Endothelial cell of hepatic sinusoid (primary cell): ENCODE data around the gene ASS1.
"Not testable (repeated sequence)": the region's sequence is repeated elsewhere in the genome, so short reads cannot be mapped to it uniquely, and the experiment has no call there.

Experiments
- in situ Hi-C: cut with HindIII; loops from 2 replicates; pipeline ENCODE4 v1.10.0; 2017; ENCODE audit warnings: low sequenced_read_pairs

ASS1 gene

DNA sequence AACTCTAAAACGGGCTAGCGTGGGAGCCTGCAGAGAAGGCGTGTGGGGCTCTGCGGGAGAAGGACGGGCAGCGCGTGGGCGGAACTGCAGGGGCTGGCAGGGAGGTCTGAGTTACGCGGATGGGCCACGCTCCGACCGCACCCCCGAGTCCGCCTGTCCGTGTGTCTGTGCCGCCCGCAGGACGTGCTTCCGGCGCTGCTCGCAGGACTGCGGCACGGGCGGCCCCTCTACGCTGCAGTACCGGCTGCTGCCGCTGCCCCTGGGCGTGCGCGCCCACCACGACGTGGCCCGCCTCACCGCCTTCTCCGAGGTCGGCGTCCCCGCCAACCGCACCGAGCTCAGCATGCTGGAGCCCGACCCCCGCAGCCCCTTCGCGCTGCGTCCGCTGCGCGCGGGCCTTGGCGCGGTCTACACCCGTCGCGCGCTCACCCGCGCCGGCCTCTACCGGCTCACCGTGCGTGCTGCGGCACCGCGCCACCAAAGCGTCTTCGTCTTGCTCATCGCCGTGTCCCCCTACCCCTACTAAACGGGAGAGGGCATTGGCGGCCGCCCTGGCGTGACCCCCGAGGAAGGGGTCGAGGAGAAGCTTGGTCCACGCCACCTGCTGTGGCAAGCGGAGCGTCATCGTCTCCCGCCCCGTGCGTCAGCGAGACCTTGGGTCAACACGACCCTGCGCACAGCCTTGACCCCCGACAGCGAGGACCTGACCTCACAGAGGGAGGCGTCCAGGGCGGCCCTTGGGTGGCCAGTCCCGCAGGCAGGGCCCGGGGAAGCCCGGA, 11.4 kb upstream of the ASS1 start:
- in situ Hi-C loops = no loop called here

DNA sequence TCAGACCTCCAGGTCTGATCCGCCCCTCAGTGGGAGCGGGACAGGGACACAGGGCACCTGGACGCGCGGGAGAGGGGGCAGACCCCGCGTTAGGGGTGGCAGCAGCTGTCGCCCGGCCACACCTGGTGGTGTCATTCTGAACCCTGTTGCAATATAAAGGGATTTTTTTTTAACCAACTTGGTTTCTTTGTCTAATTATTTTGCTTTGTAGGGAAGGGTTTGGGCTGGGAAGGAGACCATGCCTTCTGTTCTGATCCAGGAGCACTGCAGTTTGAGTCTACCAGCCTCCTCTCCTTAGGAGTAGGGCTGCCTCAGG, 10.9 kb upstream of the ASS1 start:
- in situ Hi-C loops = no loop called here

DNA sequence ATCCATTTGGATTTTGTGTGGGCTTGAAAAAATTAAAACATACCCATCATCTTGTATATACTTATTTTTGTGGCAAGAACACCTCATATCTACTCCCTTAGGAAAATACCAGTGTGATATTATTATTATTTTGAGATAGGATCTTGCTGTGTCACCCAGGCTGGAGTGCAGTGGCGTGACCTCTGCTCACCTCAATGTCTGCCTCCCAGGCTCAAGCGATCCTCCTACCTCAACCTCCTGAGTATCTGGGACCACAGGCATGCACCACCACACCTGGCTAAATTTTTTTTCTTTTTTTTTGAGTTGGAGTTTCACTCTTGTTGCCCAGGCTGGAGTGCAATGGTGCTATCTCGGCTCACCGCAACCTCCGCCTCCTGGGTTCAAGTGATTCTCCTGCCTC, 10.1 kb upstream of the ASS1 start:
- in situ Hi-C loops = not testable (repeated sequence)

DNA sequence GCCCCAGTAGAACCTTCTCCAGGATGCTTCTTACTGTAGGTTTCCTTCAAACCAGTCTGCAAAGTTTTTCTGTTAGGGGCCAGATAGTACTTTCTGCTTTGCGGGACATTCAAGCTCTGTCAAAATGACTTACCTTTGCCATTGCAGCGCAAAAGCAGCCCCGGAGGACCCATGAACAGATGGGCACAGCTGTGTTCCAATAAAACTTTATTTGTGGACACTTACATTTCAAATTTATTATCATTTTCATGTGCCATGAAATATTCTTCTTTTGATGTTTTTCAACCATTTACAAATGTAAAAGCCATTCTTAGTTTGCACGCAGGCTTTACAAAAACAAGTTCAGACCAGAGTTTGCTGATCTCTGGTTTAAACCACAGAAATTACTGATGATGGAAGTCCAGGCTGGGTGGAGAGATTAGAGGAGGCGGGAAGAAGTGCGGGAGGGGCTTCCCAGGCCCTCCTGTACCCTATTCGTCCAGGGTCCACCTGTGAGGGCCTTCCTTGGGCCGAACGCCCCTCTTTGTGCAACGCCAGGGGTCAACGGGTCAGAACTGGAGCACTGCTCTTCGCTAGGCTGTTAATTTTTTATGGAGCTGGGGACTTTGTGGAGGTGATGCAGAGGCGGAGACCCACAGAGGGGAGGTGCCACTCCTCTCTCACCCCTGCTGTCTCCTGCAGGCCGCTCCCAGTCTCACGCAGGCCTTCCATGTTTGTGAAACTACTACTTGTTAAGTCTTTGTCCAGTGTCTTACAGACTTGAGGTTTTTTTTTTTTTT, 7.6 kb upstream of the ASS1 start:
- in situ Hi-C loops = no loop called here

DNA sequence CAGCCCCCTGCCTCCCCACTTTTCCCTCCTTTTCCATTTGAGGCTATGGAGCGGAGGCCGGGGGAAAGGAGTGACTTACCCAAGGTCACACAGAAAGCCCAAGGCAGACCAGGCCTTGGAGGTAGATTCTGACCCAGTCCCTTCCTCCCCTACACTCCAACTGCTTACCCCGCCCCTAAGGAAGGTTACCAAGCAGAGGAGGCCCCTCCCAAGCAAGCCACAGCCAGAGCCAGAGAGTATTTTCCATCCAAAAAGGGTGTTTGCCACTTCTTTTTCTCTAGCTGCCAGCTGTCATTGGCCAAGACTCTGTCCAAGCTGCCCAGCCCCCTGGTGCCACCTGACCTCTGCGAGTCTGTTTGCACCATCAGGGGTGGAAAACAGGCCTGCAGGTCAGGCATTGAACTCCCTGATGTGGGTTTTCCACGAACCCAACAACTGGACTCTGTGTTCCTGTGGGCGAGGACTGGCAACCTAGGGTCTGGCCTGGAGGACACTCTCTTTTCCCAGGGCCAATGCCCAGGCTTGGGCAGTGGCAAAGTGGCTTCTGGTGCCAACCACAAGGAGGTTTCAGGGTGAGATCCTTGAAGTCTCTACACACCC, 6.3 kb upstream of the ASS1 start:
- in situ Hi-C loops = no loop called here

DNA sequence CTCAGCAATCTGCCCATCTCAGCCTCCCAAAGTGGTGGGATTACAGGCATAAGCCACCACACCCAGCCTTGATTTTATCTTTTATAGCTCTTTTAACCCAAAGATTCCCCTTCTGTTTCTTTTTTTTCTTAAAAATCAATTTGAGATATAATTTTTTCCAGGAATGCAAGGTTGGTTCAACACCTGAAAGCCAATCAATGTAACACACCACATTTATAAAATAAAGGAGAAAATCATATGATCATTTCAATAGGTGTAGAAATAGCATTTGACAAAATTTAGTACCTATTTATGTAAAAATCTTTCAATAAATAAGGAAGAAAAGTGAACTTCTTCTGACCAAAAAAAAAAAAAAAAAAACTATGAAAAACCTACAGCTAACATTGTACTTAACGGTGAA, 3.7 kb upstream of the ASS1 start:
- in situ Hi-C loops = no loop called here

DNA sequence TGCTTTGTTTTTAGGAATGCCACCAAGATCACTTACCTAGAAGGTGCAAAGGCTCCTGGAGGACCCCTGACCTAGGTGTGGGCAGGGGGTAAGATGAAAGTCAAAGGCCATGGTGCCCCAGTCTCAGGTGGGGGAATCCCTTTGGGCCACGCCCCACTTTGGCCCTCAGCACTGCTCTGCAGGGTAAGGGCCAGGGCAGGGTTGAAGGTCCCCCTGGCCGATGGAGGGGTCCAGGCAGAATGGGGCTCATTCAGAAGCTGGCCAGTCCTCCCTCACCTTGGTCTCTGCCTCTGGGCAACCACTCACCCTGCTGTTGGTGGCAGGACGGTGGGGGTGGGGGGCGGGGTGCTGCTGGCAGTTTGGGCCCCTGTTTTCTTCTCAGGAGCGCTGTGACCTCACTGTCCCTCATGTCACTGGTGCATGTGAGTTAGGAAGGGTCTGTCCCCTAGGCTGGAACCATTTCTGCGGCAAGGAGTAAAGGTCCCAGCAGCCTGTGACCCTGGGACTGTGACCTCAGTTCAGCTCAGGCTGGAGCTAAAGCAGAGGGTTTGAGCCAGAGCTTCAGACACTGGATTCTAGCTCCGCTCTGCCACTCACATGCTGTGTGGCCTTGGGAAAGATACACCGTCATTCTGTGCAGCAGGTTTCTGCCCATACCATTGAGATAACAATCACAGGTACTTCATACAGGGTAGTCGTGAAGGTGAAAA, 1.9 kb upstream of the ASS1 start:
- in situ Hi-C loops = no loop called here

DNA sequence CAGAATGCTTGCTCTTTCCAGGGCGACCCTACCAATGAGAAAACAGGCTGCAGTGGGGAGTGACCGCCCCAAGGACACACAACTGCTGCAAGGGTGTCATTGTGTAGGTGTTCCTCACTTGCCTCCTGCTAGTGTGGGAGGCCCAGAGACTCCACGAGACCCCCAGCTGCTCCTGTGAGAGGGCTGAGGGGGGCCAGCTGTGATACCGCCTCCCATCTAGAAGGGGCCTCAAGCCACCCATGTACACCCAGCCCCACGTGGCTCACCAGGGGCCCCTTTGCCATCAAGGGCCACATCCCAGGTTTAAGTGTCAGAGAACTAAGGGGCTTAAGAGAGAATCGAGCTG, 1.3 kb upstream of the ASS1 start:
- in situ Hi-C loops = no loop called here

DNA sequence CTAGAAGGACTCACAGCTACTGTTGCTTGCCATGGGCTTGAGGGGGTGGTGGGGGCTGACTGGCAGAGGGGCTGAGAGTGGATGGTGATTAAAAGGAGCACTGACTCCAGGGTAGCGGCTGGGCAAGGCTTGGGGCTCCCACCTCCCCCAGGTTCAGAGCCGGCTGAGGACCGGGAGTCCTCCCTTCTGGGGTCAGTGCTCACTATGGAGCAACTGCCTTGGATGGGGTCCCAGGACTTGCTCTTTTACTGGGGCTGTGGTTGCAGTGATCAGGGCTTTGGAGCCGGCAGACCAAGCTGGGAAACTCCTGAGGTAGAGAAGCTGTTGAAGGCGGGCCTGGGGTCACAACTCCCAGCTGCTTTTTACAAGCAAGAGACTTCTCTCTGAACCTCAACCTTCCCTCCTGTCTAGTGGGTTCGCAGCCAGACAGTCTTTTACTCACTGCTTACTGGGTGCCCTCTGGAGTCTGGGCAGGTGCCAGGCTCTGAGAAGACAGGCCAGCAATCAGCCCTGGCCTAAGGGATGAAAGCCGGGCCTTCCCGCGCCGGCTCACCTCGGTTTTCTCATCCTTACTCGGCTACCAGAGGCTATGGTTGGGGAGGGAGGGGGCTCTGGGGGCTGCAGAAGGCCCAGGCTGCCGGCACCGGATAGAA, 795 bp upstream of the ASS1 start:
- in situ Hi-C loops = no loop called here

DNA sequence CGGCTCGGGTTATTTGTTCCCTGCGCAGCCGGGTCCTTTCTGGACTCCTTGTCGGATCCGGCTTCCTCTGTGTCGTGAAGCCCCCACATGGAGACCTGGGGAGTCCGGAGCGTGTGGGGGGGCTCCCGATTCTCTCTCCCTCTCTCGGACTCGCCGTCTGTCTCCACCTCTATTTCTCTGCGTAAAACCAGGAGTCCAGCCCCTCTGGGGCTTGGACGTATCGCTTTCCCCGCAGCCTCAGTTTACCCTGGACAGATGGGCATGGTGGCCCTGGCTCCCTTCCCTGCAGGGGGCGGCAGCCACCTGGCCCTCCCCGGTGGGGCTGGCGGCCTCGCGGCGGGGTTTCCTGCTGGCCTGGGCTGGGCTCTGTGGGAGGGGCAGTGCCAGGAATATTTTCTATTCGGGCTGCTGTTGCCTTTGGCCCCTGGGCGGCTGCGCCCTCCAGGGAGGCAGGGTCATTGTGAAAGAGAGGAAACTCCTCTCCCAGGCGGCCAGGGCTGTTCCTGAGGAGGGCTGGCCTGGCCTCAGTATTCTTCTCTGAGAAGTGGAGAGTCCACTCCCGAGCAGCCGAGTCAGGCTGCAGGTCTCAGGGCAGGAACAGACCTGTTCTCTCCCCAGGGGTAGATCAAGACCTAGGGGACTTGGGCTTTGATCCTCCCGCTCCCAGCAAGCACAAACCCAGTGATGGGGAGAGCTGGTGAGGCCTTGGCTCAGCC, 665 bp downstream of the ASS1 start:
- in situ Hi-C loops = no loop called here

DNA sequence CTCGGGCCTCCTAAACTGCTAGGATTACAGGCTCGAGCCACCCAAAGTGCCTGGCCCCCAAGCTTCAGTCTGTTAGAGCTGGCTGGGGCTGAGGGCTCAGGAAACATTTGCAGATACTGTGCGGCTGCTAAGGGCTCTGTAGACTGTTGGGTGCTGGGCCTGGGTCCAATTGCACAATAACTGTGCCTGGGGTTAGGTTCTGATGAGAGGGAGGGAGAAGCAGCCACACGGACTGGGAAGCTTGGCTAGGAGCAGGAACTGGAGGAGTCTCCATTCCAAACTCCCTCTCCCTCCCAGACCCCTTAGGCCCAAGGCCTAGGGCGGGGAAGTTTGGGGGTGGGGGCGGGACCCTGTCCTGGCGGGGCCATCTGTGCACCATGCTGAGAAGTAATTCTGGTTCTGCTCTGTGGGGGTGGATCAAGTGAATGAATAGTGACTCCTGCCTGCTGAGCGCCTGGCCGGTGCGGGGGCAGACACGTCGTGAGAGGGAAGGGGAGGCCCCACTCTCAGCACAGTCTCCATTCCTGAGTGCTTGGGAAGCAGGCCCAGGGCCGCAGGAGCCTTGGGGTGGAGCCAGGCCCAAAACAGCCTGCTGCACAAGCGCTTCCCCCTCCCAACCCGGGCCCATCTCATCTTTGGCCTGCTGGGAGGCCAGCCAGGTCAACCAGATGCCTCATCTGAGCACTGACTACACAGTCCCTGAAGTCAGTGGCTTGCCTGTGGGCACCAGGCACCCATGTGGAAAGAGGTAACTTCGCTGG, 1.5 kb downstream of the ASS1 start:
- in situ Hi-C loops = no loop called here

DNA sequence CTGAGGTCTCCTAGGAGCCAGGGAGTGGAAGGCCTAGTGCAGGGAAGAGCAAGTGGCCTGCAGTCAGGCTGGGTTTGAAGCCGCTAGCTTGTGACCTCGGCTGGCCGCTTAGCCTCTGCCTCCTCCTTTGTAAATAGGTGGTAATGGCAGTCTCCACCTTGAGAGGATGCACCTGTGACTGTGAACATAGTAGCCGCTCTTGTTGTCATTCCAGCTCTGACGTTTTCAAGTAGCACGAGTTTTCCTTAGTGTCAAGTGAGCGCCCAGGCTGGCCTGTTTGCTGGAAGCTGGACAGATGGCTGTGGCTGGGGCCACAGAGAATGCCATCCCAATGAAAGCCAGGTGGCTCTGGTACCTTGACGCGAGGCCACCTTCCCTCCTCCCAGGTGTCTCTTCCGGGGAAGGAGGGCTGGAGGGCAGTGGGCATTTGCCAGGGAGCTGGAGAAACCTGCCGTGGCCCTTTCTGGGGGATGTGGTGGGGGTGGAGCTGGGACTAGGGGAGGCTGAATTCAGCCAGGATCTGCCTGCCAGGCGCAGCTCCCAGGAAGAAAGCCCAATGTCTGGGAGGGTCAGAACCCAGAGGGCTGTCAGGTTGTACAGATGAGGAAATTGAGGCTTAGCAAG, 2.5 kb downstream of the ASS1 start:
- in situ Hi-C loops = no loop called here

DNA sequence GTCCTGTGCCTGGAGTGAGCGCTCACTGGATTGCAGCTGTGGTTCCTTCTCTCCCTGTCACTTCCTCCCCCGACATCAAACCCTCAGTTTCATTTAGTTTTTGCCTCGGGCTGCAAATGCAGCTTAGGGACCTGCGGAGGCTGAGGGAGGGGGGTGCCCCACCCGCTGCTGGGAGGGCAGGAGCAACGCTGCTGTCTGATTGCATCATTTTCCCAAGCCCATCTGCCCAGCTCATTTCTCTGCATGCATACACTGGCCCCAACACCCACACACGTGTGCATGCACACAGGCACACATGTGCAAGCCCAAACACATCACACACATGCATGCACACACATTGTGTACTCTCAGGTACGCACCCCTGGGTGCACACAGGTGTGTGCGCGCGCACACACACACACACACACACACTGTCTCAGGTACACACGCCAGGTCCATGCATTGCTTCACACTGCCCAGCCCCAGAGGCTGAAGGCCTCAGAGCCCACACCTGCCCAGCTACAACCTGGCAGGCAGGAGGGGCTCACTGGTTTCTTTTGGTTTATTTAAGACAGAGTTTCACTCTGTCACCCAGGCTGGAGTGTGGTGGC, 3.4 kb downstream of the ASS1 start:
- in situ Hi-C loops = no loop called here

DNA sequence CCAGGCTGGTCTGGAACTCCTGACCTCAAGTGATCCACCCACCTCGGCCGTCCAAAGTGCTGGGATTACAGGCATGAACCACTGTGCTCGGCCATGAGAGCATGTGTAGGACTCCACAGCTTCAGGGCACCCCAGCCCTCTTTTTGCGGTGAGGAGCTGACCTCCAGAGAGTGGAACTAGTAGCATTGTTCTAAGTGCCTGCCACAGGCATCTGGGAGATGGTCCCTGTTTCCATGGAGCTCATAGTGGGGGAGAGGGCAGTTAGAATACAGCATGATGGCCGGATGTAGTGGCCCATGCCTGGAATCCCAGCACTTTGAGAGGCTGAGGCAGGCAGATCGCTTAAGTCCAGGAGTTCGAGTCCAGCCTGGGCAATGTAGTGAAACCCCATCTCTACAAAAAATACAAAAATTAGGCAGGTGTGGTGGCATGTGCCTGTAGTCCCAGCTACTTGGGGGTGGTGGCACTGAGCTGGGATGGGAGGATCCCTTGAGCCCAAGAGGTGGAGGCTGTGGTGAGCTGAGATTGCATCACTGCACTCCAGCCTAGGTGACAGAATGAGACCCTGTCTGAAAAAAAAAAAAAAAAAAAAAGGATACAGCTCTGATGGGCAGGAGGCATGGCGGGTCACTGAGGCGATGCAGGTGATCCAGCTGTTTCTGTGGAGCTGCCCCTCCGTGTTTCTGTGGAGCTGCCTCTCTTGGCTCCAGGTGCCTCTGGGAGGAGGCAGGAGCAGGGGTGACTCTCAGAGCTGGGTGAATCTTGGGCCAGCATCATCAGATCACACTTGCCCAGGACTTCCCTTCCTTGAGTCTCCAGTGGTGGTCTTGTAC, 4.2 kb downstream of the ASS1 start:
- in situ Hi-C loops = no loop called here

DNA sequence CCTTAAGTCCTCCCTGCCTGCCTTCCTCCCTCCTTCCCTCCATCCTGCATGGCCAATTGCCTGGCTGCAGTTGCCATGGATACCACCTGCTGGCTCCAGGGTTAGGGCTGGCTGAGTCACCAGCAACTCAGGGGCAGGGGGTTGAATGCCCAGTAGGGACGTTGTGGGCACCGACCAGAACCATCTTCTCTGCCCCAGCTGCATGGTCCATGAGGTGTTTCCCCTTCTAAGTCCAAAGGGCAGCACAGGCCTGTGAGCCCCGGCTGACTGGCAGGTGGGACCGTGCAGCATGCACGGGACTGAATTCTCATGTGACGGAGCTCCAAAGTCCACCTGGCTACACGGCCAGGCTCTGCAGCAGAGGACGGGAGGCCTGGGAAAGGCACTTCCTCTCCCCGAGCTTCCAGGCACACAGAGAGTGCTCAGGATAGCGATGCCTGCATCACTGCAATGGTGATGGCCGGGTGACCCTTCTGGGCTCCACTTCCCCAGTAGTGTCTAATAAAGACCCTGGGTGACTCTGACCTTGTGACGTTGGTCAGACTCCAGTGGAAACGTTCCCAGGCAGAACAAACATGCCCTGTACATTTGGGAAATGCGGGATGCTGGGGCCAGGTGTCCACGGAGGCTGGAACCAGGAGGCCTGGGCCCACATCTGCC, 5.7 kb downstream of the ASS1 start:
- in situ Hi-C loops = no loop called here

DNA sequence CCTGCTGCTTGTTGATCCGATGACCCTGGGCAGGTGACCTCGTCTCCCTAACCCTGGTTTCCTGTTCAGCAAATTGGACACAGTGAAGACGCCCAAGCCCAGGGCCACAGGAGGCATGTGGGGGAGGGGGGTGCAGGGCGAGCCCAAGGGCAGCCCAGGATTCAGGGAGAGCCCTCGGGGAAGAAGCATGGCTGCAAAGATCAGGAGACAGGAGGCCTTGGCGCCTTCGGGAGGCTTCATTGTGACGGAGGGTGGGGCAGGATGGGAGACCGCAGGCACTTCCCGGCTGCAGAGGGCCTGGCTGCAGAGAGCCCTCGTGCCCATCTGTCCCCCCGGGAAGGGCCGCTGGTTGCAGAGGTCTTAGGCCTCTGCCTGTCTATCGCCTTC, 6.2 kb downstream of the ASS1 start:
- in situ Hi-C loops = no loop called here

DNA sequence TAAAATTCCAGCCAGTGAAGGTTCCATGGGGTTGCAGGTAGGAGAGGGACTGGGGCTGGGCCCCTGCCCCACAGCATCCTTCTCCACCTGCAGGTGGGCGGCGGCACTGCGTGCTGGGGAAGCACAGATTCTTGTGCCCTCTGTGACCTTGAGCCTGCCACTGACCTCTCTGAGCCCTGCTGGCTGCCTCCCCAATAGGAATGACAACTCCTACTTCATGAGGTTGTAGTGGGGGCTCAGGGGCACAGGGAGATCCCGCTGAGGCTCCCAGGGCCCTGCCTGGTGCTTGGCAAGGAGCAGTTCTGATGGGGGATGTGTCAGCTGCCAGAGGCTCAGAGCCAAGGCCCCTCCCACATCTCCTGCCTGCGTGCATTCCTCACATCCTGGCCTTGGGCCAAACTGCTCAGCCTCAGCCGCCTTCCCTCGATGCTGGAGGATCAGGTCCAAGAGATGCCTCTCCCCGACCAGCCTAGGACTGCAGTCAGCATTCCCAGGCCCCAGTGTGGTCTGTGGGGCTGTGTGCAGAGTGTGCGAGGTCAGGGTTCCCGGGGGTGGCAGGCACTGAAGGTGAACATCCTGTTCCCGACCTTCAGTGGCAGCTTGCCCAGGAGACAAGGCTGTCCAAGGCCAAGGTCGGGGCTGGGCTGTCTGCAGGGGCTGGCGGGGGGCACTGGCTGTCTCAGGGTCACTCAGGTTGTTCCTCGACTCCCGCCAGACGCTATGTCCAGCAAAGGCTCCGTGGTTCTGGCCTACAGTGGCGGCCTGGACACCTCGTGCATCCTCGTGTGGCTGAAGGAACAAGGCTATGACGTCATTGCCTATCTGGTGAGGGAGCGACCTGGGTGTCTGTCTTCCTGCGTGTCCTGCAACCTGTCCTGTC, 7.0 kb downstream of the ASS1 start:
- in situ Hi-C loops = no loop called here
